ENCODE results near the gene WNT10A.

Gene WNT10A

GRCh38 chr2:218895326-218895725 lies 14.7 kb downstream of the WNT10A start (continued):
- TF ChIP-seq, protein P1, sequence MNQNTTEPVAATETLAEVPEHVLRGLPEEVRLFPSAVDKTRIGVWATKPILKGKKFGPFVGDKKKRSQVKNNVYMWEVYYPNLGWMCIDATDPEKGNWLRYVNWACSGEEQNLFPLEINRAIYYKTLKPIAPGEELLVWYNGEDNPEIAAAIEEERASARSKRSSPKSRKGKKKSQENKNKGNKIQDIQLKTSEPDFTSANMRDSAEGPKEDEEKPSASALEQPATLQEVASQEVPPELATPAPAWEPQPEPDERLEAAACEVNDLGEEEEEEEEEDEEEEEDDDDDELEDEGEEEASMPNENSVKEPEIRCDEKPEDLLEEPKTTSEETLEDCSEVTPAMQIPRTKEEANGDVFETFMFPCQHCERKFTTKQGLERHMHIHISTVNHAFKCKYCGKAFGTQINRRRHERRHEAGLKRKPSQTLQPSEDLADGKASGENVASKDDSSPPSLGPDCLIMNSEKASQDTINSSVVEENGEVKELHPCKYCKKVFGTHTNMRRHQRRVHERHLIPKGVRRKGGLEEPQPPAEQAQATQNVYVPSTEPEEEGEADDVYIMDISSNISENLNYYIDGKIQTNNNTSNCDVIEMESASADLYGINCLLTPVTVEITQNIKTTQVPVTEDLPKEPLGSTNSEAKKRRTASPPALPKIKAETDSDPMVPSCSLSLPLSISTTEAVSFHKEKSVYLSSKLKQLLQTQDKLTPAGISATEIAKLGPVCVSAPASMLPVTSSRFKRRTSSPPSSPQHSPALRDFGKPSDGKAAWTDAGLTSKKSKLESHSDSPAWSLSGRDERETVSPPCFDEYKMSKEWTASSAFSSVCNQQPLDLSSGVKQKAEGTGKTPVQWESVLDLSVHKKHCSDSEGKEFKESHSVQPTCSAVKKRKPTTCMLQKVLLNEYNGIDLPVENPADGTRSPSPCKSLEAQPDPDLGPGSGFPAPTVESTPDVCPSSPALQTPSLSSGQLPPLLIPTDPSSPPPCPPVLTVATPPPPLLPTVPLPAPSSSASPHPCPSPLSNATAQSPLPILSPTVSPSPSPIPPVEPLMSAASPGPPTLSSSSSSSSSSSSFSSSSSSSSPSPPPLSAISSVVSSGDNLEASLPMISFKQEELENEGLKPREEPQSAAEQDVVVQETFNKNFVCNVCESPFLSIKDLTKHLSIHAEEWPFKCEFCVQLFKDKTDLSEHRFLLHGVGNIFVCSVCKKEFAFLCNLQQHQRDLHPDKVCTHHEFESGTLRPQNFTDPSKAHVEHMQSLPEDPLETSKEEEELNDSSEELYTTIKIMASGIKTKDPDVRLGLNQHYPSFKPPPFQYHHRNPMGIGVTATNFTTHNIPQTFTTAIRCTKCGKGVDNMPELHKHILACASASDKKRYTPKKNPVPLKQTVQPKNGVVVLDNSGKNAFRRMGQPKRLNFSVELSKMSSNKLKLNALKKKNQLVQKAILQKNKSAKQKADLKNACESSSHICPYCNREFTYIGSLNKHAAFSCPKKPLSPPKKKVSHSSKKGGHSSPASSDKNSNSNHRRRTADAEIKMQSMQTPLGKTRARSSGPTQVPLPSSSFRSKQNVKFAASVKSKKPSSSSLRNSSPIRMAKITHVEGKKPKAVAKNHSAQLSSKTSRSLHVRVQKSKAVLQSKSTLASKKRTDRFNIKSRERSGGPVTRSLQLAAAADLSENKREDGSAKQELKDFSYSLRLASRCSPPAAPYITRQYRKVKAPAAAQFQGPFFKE (tag by site-specific recombination; IDR thresholded peaks at IDR 0.05; ENCODE audit: borderline replicate concordance), result no peak
- no peak for TF ChIP-seq GLIS2 (tag by site-specific recombination; IDR thresholded peaks at IDR 0.05)
- TF ChIP-seq KLF10 (tag by site-specific recombination; IDR thresholded peaks at IDR 0.05), result no peak
- no peak for TF ChIP-seq ZNF202 (tag by site-specific recombination; IDR thresholded peaks at IDR 0.05; ENCODE audit: borderline replicate concordance)
- no peak for TF ChIP-seq WT1 (tag by site-specific recombination; IDR thresholded peaks at IDR 0.05)
- no peak for TF ChIP-seq ZBTB1 (tag by site-specific recombination; IDR thresholded peaks at IDR 0.05)
- no peak for TF ChIP-seq ZNF133 (tag by site-specific recombination; IDR thresholded peaks at IDR 0.05)
- TF ChIP-seq KLF8 (tag by site-specific recombination; IDR thresholded peaks at IDR 0.05), result no peak
- TF ChIP-seq ZNF747 (tag by site-specific recombination; IDR thresholded peaks at IDR 0.05), result no peak
- no peak for TF ChIP-seq ZNF292 (tag by site-specific recombination; IDR thresholded peaks at IDR 0.05; ENCODE audit: borderline replicate concordance, low read depth)
- no peak for TF ChIP-seq ZNF600 (tag by site-specific recombination; IDR thresholded peaks at IDR 0.05)
- no peak for TF ChIP-seq ZNF792 (tag by site-specific recombination; IDR thresholded peaks at IDR 0.05)
- TF ChIP-seq, protein P2, sequence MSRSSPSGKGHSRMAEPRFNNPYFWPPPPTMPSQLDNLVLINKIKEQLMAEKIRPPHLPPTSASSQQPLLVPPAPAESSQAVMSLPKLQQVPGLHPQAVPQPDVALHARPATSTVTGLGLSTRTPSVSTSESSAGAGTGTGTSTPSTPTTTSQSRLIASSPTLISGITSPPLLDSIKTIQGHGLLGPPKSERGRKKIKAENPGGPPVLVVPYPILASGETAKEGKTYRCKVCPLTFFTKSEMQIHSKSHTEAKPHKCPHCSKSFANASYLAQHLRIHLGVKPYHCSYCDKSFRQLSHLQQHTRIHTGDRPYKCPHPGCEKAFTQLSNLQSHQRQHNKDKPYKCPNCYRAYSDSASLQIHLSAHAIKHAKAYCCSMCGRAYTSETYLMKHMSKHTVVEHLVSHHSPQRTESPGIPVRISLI (tag by site-specific recombination; IDR thresholded peaks at IDR 0.05), result no peak
- TF ChIP-seq SP7 (tag by site-specific recombination; IDR thresholded peaks at IDR 0.05), result no peak
- TF ChIP-seq, protein P3, sequence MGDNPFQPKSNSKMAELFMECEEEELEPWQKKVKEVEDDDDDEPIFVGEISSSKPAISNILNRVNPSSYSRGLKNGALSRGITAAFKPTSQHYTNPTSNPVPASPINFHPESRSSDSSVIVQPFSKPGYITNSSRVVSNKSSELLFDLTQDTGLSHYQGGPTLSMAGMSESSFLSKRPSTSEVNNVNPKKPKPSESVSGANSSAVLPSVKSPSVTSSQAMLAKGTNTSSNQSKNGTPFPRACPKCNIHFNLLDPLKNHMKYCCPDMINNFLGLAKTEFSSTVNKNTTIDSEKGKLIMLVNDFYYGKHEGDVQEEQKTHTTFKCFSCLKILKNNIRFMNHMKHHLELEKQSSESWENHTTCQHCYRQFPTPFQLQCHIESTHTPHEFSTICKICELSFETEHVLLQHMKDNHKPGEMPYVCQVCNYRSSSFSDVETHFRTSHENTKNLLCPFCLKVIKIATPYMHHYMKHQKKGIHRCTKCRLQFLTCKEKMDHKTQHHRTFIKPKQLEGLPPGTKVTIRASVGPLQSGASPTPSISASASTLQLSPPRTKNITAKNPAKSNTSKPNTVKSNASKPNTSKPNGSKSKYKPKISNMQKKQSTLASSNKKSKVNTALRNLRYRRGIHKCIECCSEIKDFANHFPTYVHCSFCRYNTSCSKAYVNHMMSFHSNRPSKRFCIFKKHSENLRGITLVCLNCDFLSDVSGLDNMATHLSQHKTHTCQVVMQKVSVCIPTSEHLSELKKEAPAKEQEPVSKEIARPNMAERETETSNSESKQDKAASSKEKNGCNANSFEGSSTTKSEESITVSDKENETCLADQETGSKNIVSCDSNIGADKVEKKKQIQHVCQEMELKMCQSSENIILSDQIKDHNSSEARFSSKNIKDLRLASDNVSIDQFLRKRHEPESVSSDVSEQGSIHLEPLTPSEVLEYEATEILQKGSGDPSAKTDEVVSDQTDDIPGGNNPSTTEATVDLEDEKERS (tag by site-specific recombination; IDR thresholded peaks at IDR 0.05), result no peak

DNA sequence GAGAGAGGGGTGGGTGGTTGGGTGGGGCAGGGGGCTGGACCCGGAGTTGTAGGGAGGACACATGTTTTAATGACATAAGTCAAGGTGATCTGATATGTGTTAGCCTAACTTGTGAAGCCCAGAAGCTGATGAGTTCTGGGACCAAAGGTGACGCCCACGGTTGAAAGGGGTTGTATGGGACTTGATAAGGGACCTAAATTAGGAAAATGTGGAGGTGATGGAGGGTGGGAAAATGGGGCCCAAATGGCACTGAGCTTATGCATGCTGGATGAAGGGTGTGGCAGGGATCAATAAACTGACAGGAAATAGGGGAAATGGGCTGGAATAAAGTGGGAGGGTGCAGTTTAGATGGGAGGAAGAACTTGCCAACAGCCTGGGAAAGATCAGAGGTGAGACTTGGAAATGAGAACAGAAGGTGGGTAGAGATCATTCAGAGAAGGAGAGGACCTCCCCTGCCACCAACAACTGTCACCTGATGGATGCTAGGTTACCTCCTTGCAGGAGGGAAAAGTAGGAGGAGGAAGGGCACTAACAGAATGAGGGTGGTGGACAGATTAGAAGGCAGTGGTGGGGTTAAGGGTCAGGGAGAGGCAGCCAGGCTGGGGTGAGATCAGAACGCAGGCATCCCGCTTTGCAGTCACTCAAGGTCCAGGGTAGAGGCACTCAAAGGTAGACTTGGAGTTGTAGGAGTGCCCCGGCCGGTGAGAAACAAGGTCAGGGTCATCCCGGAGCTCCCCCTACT lies 15.3 kb downstream of the WNT10A start:
- Histone ChIP-seq H3K9me3 (ENCODE audit: control insufficient read depth, insufficient read depth, low read depth, low read length) (no peaks in the 10 kb centered on the region), H3K36me3 (ENCODE audit: control insufficient read depth in 2 of 2, insufficient read depth in 1 of 2, low read length in 2 of 2) (no peaks in the 10 kb centered on the region), H3K4me3 (ENCODE audit: low read depth, low read length) (peak overlapping the region; percentile 31; the same call in 1 of the 2 replicates), H3K4me1 (ENCODE audit: control insufficient read depth, insufficient read depth, low read length) (no peaks in the 10 kb centered on the region; the same call in 1 of the 2 replicates), H3K27ac (ENCODE audit: extremely low read depth, low read depth, low read length) (no peak overlapping the region)
- ChIA-PET POLR2A (interaction anchor here (0.6 to 4.6 kb wide), 7 partner anchors 9 to 114 kb away, joined by 3 to 19 read pairs (median 3); partner anchors contain the start of genes CDK5R2 and CYP27A1), CTCF (interaction anchor here (0.6 to 17.9 kb wide), 6 partner anchors 15 to 160 kb away, joined by 3 to 552 read pairs (median 12); partner anchors contain the start of gene WNT10A)
- TF ChIP-seq, protein P4, sequence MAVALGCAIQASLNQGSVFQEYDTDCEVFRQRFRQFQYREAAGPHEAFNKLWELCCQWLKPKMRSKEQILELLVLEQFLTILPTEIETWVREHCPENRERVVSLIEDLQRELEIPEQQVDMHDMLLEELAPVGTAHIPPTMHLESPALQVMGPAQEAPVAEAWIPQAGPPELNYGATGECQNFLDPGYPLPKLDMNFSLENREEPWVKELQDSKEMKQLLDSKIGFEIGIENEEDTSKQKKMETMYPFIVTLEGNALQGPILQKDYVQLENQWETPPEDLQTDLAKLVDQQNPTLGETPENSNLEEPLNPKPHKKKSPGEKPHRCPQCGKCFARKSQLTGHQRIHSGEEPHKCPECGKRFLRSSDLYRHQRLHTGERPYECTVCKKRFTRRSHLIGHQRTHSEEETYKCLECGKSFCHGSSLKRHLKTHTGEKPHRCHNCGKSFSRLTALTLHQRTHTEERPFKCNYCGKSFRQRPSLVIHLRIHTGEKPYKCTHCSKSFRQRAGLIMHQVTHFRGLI (tag by site-specific recombination; IDR thresholded peaks at IDR 0.05), result no peak
- no peak for TF ChIP-seq ZNF514 (tag by site-specific recombination; IDR thresholded peaks at IDR 0.05)
- TF ChIP-seq, protein P5, sequence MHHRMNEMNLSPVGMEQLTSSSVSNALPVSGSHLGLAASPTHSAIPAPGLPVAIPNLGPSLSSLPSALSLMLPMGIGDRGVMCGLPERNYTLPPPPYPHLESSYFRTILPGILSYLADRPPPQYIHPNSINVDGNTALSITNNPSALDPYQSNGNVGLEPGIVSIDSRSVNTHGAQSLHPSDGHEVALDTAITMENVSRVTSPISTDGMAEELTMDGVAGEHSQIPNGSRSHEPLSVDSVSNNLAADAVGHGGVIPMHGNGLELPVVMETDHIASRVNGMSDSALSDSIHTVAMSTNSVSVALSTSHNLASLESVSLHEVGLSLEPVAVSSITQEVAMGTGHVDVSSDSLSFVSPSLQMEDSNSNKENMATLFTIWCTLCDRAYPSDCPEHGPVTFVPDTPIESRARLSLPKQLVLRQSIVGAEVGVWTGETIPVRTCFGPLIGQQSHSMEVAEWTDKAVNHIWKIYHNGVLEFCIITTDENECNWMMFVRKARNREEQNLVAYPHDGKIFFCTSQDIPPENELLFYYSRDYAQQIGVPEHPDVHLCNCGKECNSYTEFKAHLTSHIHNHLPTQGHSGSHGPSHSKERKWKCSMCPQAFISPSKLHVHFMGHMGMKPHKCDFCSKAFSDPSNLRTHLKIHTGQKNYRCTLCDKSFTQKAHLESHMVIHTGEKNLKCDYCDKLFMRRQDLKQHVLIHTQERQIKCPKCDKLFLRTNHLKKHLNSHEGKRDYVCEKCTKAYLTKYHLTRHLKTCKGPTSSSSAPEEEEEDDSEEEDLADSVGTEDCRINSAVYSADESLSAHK (tag by site-specific recombination; IDR thresholded peaks at IDR 0.05), result no peak
- TF ChIP-seq ZNF138 (tag by site-specific recombination; IDR thresholded peaks at IDR 0.05; ENCODE audit: borderline replicate concordance), result no peak
- TF ChIP-seq ZNF544 (tag by site-specific recombination; IDR thresholded peaks at IDR 0.05), result no peak
- TF ChIP-seq KLF1 (tag by site-specific recombination; IDR thresholded peaks at IDR 0.05), result peak; percentile 86
- no peak for TF ChIP-seq ZNF560 (tag by site-specific recombination; IDR thresholded peaks at IDR 0.05; ENCODE audit: borderline replicate concordance)
